Osteoblast (primary cell): ENCODE measurements around the gene AP3S2. TPM values are rescaled to one million over a fixed set of nuclear protein-coding genes. Genes with fewer than 3 reads are reported as not detected.
A peak's percentile ranks its signal among the peaks of the same experiment; 100 is the strongest.

Source experiments
- DNase-seq: peaks from one replicate; pipeline ENCODE4 v3.0.0; 2011; ENCODE audit warnings: low spot score, mixed read lengths; ENCODE audit not compliant: insufficient read length; ENCODE audit errors: missing footprints
- H2AFZ ChIP-seq: 2 replicates; pipeline ENCODE4 v1.6.0; 2011; ENCODE audit warnings: mild to moderate bottlenecking, low read length
- H3K27ac ChIP-seq: 2 replicates; pipeline ENCODE4 v1.5.1; 2011; ENCODE audit warnings: mild to moderate bottlenecking, low read depth, low read length, moderate library complexity
- H3K27me3 ChIP-seq: 2 replicates; pipeline ENCODE4 v1.6.0; 2012; ENCODE audit warnings: mild to moderate bottlenecking, control low read depth, inconsistent platforms, low read length, moderate library complexity; ENCODE audit not compliant: insufficient read depth
- H3K36me3 ChIP-seq: 2 replicates; pipeline ENCODE4 v1.5.1; 2011; ENCODE audit warnings: mild to moderate bottlenecking, low read length, control low read depth, moderate library complexity; ENCODE audit not compliant: insufficient read depth
- H3K4me1 ChIP-seq: 2 replicates; pipeline ENCODE4 v1.5.1; 2011; ENCODE audit warnings: mild to moderate bottlenecking, low read length, control low read depth, moderate library complexity; ENCODE audit not compliant: insufficient read depth
- H3K4me2 ChIP-seq: 2 replicates; pipeline ENCODE4 v1.6.0; 2011; ENCODE audit warnings: mild to moderate bottlenecking, low read length; ENCODE audit not compliant: insufficient read depth
- H3K4me3 ChIP-seq: fragments of 200-600 bp; sonication (generic); 3 replicates; pipeline ENCODE4 v1.5.1; 2012; ENCODE audit warnings: mild to moderate bottlenecking, low read length, inconsistent platforms; ENCODE audit not compliant: insufficient read depth
- H3K79me2 ChIP-seq: 2 replicates; pipeline ENCODE4 v1.6.0; 2012; ENCODE audit warnings: mild to moderate bottlenecking, low read length, control low read depth, inconsistent platforms; ENCODE audit not compliant: insufficient read depth
- H3K9me3 ChIP-seq: 2 replicates; pipeline ENCODE4 v1.5.1; 2011; ENCODE audit warnings: low read depth, low read length, control low read depth
- H4K20me1 ChIP-seq: 2 replicates; pipeline ENCODE4 v1.6.0; 2012; ENCODE audit warnings: mild to moderate bottlenecking, low read length, control low read depth; ENCODE audit not compliant: insufficient read depth
- total RNA-seq: library from RNA; depleted of rRNA; stranded (reverse); fragments of >200 nt; gene quantifications from 2 replicates; pipeline ENCODE4 v1.2.3, GENCODE V29; 2012
- TF ChIP-seq, protein P1 (sequence below): IDR thresholded peaks from 2 replicates; pipeline ENCODE4 v1.5.1; 2011; ENCODE audit warnings: mild to moderate bottlenecking, low read depth, low read length, moderate library complexity; ENCODE audit errors: extremely low read depth

The AP3S2 gene
- total RNA-seq, 1 donor, result 63.7 TPM

GRCh38 chr15:89803941-89804800 lies 89.6 kb downstream of the AP3S2 start:
- Histone ChIP-seq H4K20me1 (peaks cover 59% of the 10 kb centered on the region), H3K9me3 (no peaks in the 10 kb centered on the region), H3K4me2 (no peak overlapping the region), H3K27me3 (no peaks in the 10 kb centered on the region), H3K4me3 (no peak overlapping the region), H3K36me3 (peaks cover 82% of the 10 kb centered on the region), H2AFZ (no peak overlapping the region), H3K27ac (no peak overlapping the region), H3K79me2 (peaks cover 66% of the 10 kb centered on the region), H3K4me1 (peaks cover 8% of the 10 kb centered on the region)
- peak; percentile 73 for DNase-seq
- TF ChIP-seq, protein P1, sequence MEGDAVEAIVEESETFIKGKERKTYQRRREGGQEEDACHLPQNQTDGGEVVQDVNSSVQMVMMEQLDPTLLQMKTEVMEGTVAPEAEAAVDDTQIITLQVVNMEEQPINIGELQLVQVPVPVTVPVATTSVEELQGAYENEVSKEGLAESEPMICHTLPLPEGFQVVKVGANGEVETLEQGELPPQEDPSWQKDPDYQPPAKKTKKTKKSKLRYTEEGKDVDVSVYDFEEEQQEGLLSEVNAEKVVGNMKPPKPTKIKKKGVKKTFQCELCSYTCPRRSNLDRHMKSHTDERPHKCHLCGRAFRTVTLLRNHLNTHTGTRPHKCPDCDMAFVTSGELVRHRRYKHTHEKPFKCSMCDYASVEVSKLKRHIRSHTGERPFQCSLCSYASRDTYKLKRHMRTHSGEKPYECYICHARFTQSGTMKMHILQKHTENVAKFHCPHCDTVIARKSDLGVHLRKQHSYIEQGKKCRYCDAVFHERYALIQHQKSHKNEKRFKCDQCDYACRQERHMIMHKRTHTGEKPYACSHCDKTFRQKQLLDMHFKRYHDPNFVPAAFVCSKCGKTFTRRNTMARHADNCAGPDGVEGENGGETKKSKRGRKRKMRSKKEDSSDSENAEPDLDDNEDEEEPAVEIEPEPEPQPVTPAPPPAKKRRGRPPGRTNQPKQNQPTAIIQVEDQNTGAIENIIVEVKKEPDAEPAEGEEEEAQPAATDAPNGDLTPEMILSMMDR, result no peak

- H3K4me1 ChIP-seq, result no peaks in the 10 kb centered on the region
- no peaks in the 10 kb centered on the region for H3K27me3 ChIP-seq
- no peak overlapping the region for H3K4me3 ChIP-seq
- peak; percentile 72 for DNase-seq
- H3K27ac ChIP-seq, result no peak overlapping the region
- H2AFZ ChIP-seq, result no peak overlapping the region
- no peak overlapping the region for H3K4me2 ChIP-seq
- TF ChIP-seq, protein P1, result no peak
- H4K20me1 ChIP-seq, result peaks cover 55% of the 10 kb centered on the region
- H3K9me3 ChIP-seq, result no peaks in the 10 kb centered on the region
- H3K36me3 ChIP-seq, result peaks cover 83% of the 10 kb centered on the region
- H3K79me2 ChIP-seq, result peaks cover 61% of the 10 kb centered on the region
These were observed 90.6 kb downstream of the AP3S2 start for GRCh38 chr15:89802986-89803824.

DNA sequence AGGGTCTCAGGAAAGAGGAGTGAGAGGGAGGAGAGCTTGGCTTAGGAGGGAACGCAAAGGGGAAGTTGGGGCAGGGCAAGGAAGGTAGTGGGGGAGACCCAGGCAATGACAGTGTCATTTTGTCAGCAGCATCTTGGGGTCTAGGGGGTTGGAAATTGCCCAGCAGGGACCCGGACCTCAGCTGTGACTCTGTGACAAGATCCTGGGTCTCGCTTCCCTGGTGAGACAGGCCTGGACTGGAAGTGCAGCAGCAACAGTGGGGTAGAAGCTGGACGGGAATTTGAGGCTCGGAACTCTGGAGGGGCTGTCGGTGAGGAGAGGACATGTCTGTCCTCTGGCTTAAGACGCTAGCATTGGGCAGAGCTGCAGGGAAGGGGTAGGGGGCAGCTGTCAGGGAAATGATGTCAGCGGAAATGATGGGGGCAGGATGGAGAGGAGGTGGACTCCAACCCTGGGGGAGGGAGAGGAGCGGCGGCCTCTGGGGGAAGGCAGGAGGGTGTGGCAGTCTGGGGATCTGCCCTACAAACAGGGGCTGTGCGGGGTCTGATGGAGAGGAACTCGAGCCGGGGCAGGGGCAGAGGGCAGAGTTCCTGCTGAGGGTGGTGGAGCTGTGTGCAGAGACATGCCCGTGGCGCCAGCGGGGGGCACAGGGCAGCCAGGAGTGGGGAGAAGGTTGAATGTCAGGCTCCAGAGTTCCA lies 91.4 kb downstream of the AP3S2 start:
- Histone ChIP-seq H3K27ac (no peak overlapping the region), H3K36me3 (peaks cover 88% of the 10 kb centered on the region), H4K20me1 (peaks cover 57% of the 10 kb centered on the region), H3K27me3 (no peaks in the 10 kb centered on the region), H3K4me1 (no peaks in the 10 kb centered on the region), H2AFZ (no peak overlapping the region), H3K79me2 (peaks cover 55% of the 10 kb centered on the region), H3K9me3 (no peaks in the 10 kb centered on the region), H3K4me3 (no peak overlapping the region), H3K4me2 (no peak overlapping the region)
- peak; percentile 68 for DNase-seq
- TF ChIP-seq, protein P1, result no peak
